SK-N-SH (cell line): ENCODE data around the gene CRMP1.

Experiments used
- CTCF ChIP-seq: fragments of 200-600 bp; sonication (generic); IDR thresholded peaks from 2 replicates; pipeline ENCODE4 v1.6.1; 2017; ENCODE audit warnings: antibody characterized with exemption, mild to moderate bottlenecking, moderate library complexity
- FOSL2 ChIP-seq: IDR thresholded peaks from 2 replicates; pipeline ENCODE4 v1.4.0; 2012; ENCODE audit warnings: low read depth, mild to moderate bottlenecking, moderate library complexity, borderline replicate concordance
- RAD21 ChIP-seq: IDR thresholded peaks from 2 replicates; pipeline ENCODE4 v1.6.1; 2012; ENCODE audit warnings: mild to moderate bottlenecking, low read length
- YY1 ChIP-seq: IDR thresholded peaks from 2 replicates; pipeline ENCODE4 v1.4.0; 2012; ENCODE audit warnings: low read depth, mild to moderate bottlenecking

GRCh38 chr4:5797866-5798265 lies 95.0 kb downstream of the CRMP1 start:
- TF ChIP-seq YY1 (no peak), CTCF (no peak), RAD21 (no peak), FOSL2 (no peak)
